PFSK-1 (cell line): ENCODE measurements around the gene PTPRM.

Experiments used
- FOXP2 ChIP-seq: optimal IDR thresholded peaks from 2 replicates; pipeline ENCODE3; 2011; ENCODE audit warnings: borderline replicate concordance, control low read depth, inconsistent platforms; ENCODE audit not compliant: insufficient read depth; ENCODE audit errors: extremely low read length, extremely low read depth
- POLR2AphosphoS5 ChIP-seq: IDR thresholded peaks from 2 replicates; pipeline ENCODE4 v1.6.1; 2012; ENCODE audit warnings: low read depth, mild to moderate bottlenecking, control low read depth, low read length, moderate library complexity
- REST ChIP-seq, 2 experiments: IDR thresholded peaks; 2 replicates each; pipeline versions ENCODE4 v1.6.1 to v1.8.0; 2011 to 2012; ENCODE audit warnings: low read depth in 2 of 2, low read length in 2 of 2, control low read depth in 1 of 2, inconsistent platforms in 1 of 2, mild to moderate bottlenecking in 1 of 2, moderate library complexity in 1 of 2; ENCODE audit not compliant: insufficient read depth in 1 of 2
- TAF1 ChIP-seq: IDR thresholded peaks from 2 replicates; pipeline ENCODE4 v1.6.1; 2012; ENCODE audit warnings: low read length, control low read depth, borderline replicate concordance; ENCODE audit not compliant: insufficient read depth

- TF ChIP-seq POLR2AphosphoS5 (no peak), FOXP2 (no peak), TAF1 (no peak), REST (IDR thresholded peaks at IDR 0.05; ENCODE audit: insufficient read depth in 1 of 2, low read depth in 2 of 2, low read length in 2 of 2) (no peak)
Observed at GRCh38 chr18:7593218-7593819, 26.2 kb downstream of the PTPRM start.
